A172 (cell line): Measurements from ENCODE around the gene TSPAN4. TPM values are rescaled to one million over a fixed set of nuclear protein-coding genes. Genes with fewer than 3 reads are reported as not detected.

Experiments
- DNase-seq: peaks from one replicate; pipeline ENCODE4 v3.0.0-alpha.2; 2015; ENCODE audit warnings: low spot score
- total RNA-seq: library from RNA; depleted of rRNA; stranded (reverse); fragments of >200 nt; shearing (Covaris generic); gene quantifications from 2 replicates; pipeline ENCODE4 v1.2.3, GENCODE V29; 2014

The TSPAN4 gene
- total RNA-seq, 1 experiment from 2014 or later = 195 TPM

DNA sequence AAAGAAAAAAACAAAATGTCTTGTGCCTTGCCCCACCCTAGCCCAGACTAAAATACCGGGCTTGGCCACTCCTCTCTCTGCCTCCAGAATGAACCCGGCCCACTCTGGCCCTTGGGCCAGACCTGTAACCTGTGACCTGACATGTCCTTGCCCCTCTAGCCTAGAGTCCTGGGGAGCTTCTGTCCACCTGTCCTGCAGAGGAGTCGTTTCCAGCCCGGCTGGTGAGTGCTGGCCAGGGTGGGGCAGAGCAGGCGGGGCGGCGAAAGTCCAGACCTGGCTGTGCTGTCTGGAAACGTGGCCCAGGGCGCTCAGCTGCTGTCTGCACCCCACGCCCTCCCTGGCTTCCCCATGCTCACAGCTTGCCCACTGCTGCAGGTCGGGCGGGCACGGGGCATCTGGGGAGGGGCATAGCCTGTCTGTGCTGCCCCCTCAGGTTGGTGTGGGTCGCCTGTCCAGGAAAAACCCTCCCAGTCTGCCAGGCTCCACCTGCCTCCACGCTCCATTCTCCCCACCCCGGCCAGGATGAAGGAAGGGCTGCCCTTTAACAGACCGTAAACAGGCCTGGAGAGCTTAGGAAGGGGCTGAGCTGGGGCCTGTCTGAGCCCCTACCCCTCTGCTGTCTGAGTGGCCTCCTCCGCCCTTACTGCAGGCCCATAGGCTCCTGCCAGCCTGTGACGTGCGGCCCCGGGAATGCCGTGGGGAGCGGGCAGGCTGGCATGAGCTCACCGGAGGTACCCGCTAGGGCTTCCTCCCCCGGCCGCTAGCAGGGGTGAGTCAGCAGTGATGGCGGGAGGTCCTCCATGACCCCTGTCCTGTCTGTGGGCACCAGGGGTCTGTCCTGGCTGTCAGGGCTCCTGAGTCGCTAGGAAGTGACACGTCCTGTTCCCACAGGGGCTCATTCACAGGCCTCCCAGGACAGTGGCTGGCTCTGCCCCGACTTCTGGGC, 8.0 kb upstream of the TSPAN4 start:
- DNase-seq = peak; percentile 96

DNA sequence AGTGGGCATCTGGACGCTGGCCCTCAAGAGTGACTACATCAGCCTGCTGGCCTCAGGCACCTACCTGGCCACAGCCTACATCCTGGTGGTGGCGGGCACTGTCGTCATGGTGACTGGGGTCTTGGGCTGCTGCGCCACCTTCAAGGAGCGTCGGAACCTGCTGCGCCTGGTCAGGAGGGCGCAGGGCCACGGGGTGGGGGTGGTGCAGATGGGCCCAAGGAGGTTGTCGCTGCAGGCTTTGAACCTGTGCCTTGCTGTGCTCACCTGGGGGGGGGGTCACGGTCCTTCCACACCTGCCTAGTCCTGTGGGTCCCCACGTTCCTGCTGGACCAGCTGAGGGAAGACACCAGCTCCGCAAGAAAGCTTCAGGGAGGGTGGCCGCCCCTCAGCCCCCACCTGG, 6.4 kb upstream of the TSPAN4 start:
- DNase-seq = no peak

GRCh38 chr11:836700-837099, 6.0 kb upstream of the TSPAN4 start:
- DNase-seq = no peak

DNA sequence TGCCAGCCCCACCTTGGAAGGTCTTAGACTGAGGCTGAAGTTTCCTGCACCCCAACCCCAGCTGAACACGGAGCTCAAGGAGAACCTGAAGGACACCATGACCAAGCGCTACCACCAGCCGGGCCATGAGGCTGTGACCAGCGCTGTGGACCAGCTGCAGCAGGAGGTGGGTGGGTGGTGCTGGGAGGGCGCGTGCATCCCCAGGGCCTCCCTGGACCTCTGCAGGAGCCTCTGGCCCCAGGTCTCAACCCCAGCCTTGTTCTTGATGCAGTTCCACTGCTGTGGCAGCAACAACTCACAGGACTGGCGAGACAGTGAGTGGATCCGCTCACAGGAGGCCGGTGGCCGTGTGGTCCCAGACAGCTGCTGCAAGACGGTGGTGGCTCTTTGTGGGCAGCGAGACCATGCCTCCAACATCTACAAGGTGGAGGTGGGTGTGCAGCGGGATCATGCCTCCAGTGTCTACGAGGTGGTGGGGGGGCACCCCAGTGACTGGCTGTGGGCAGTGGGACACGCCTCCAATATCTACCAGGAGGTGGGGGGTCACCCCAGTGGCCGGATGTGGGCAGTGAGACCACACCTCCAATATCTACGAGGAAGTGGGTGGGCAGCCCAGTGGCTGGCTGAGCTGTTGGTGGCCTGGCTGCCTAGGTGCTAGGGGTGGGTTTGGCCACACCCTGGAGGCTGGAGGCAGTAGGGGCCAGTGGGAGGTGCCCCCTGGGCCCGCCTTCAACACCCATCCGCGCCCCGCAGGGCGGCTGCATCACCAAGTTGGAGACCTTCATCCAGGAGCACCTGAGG, 5.3 kb upstream of the TSPAN4 start:
- peak; percentile 86 for DNase-seq

DNA sequence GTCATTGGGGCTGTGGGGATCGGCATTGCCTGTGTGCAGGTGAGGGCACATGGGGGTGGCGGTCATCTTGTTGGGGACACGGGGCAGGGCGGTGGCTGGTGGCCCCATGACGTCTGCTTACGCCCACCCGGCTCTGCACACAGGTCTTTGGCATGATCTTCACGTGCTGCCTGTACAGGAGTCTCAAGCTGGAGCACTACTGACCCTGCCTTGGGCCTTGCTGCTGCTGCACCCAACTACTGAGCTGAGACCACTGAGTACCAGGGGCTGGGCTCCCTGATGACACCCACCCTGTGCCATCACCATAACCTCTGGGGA, 4.7 kb upstream of the TSPAN4 start:
- no peak for DNase-seq

GRCh38 chr11:838441-839279, 4.0 kb upstream of the TSPAN4 start:
- DNase-seq = no peak

- DNase-seq = no peak
Measured at GRCh38 chr11:839280-839623, 3.4 kb upstream of the TSPAN4 start.

GRCh38 chr11:839875-840617, 2.6 kb upstream of the TSPAN4 start:
- DNase-seq = no peak

- no peak for DNase-seq
Measured at GRCh38 chr11:841981-842369, 677 bp upstream of the TSPAN4 start.

DNA sequence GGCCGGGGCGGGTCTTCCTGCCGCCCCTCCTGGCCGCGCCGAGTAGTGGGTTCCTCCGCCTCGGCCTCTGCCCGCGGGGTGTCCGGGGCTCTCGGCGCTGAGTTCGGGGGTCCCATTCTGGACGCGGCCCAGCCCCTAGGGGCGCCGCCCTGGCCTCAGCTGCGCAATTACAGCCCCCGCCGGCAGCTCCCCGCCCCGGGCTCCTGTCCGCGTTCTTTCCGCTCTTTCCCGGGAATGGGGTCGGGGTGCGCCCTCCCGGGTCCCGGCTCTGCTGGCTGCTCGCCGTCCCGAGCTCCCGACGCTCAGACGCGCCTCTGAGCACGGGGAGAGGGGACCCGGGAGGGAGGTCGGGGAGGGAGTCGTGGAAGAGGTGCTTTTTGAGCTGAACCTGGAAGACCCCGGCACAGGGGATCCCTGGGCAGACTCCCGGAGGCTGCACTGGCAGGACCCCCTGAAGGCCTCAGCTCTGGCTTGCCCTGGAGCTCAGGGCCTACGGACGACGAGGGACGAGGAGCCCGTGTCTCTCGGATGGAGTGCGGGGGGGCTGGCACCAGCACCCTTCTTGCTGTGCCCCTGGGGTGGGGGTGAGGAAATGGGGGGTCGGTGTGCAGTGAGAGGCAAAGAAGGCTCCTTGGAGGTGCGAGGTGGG, 558 bp downstream of the TSPAN4 start:
- no peak for DNase-seq

- DNase-seq = peak; percentile 98
Measured at GRCh38 chr11:843818-844692, 1.4 kb downstream of the TSPAN4 start.

- DNase-seq = peak; percentile 97
Measured at GRCh38 chr11:844693-845644, 2.3 kb downstream of the TSPAN4 start.

DNA sequence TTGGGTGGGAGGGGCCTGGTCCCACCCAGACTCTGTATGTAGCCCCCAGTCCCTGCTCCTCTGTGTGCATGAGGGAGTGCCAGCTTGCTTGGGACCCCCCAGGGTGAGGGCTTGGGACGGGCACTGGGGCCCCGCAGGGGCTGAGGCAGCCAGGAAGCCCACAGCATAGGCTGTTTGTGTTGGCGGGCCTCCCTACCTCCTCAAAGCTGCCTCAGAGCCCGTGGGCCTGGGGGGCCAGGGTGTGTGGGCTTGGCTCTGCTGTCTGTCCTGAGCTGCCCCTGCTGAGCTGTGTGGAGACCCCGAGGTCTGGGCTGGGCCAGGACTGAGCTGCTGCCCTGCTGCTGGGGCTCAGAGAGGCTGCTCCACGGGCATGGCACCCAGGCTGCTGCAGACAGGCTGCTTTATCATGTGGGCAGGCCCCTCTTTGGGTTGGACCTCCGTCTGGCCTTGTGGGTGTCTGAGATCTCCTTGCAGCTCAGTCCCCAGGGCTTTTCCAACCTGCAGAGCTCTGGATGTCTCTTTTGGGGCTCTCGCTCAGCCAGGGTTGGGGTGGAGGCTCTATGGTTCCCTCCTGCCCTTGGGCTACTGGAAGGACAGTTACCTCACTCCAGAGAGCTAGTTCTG, 3.3 kb downstream of the TSPAN4 start:
- DNase-seq = no peak

DNA sequence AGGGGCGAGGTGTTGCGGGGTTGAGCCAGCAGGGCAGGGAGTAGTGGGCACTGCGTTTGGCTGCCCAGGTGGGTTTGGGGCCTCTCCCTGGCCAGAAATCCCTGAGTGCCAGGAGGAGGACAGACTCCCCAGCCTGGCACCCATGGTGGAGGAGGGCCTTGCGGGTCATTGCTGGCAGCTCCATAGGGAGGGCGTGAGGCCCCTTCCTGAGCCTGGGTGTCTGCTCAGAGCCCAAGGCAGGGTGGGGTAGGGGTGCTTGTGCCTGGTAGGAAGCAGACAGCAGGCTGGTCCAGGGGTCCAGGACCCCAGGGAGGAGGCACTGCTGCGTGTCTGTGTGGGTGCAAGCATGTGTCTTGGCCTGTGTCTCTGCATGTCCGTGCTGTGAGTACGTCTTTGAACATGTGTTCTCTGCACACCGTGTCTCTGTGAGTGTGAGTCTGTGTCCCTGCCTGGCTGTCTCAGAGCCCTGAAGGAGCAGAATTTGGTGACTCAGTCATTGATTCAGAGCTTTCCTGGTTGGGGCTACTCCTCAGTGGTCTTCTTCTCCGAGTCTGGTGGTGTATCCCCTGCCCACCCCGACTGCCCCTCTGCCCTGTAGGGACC, 3.9 kb downstream of the TSPAN4 start:
- no peak for DNase-seq

GRCh38 chr11:847876-848275, 5.2 kb downstream of the TSPAN4 start:
- DNase-seq = no peak

- no peak for DNase-seq
Measured at GRCh38 chr11:848380-848931, 5.8 kb downstream of the TSPAN4 start.

GRCh38 chr11:849104-849824, 6.6 kb downstream of the TSPAN4 start:
- DNase-seq = no peak
